AG08395 (cell line): Measurements from ENCODE around the gene DCAF15.
"Not testable (repeated sequence)": the region's sequence is repeated elsewhere in the genome, so short reads cannot be mapped to it uniquely, and the experiment has no call there.

Experiments
- DNase-seq: peaks from one replicate; pipeline ENCODE4 v3.0.0; 2012; ENCODE audit warnings: mixed read lengths, low spot score

The DCAF15 gene

GRCh38 chr19:13959962-13960862, 7.9 kb downstream of the DCAF15 start:
- DNase-seq: peak; percentile 34

- DNase-seq: no peak
Observed at GRCh38 chr19:13960863-13961784, 8.8 kb downstream of the DCAF15 start.

GRCh38 chr19:13961826-13962698, 9.8 kb downstream of the DCAF15 start:
- DNase-seq: no peak

- DNase-seq: no peak
Observed at GRCh38 chr19:13962699-13963602, 10.6 kb downstream of the DCAF15 start.

- DNase-seq: no peak
Observed at GRCh38 chr19:13963603-13964105, 11.3 kb downstream of the DCAF15 start.

GRCh38 chr19:13964776-13965175, 12.5 kb downstream of the DCAF15 start:
- DNase-seq: no peak

- DNase-seq: no peak
Observed at GRCh38 chr19:13965377-13965896, 13.1 kb downstream of the DCAF15 start.

GRCh38 chr19:13965926-13966683, 13.8 kb downstream of the DCAF15 start:
- no peak for DNase-seq

GRCh38 chr19:13966684-13967128, 14.4 kb downstream of the DCAF15 start:
- DNase-seq: no peak

GRCh38 chr19:13967206-13967605, 14.9 kb downstream of the DCAF15 start:
- DNase-seq: not testable (repeated sequence)

- DNase-seq: no peak
Observed at GRCh38 chr19:13968383-13968935, 16.1 kb downstream of the DCAF15 start.

GRCh38 chr19:13968999-13969398, 16.7 kb downstream of the DCAF15 start:
- DNase-seq: no peak

- DNase-seq: no peak
Observed at GRCh38 chr19:13969897-13970296, 17.6 kb downstream of the DCAF15 start.

- DNase-seq: not testable (repeated sequence)
Observed at GRCh38 chr19:13971868-13972267, 19.6 kb downstream of the DCAF15 start.

- no peak for DNase-seq
Observed at GRCh38 chr19:13972368-13973155, 20.3 kb downstream of the DCAF15 start.

- not testable (repeated sequence) for DNase-seq
Observed at GRCh38 chr19:13973479-13973878, 21.2 kb downstream of the DCAF15 start.

GRCh38 chr19:13974073-13974472, 21.8 kb downstream of the DCAF15 start:
- DNase-seq: no peak

GRCh38 chr19:13975870-13976269, 23.6 kb downstream of the DCAF15 start:
- DNase-seq: no peak
